Measurements from ENCODE around the gene SPOPL.

DNA sequence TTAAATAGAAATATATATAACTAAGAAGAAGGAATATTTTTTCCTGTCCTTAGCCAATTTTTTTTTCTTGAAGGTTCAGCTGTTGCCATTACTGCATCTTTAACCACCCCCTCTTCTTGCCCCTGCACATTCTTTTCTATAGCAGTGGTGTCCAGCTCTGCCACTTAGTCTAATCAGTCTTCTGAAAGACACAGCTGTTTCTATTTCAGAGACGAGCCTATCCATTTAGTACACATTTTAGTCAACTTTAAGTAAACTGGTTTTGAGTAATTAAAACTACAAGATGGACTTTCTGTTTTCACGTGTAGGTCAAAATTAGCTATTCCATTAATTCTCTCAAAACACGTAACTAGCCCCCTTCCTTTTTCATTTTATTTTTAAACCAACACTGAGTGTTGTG is 21.0 kb downstream of the SPOPL start:
- TF ChIP-seq CTCF (IDR thresholded peaks at IDR 0.05; ENCODE audit: poor library complexity, severe bottlenecking) (no peak), POLR2AphosphoS5 (IDR thresholded peaks at IDR 0.05) (no peak), RAD21 (conservative IDR thresholded peaks at IDR 0.05) (no peak)
